Measurements from ENCODE around the gene C18orf32. TPM values are rescaled to one million over a fixed set of nuclear protein-coding genes. Genes with fewer than 3 reads are reported as not detected.

C18orf32 gene
- total and polyA plus RNA-seq, 10 donors = 33.3 to 66.7 (median 41.1) TPM

DNA sequence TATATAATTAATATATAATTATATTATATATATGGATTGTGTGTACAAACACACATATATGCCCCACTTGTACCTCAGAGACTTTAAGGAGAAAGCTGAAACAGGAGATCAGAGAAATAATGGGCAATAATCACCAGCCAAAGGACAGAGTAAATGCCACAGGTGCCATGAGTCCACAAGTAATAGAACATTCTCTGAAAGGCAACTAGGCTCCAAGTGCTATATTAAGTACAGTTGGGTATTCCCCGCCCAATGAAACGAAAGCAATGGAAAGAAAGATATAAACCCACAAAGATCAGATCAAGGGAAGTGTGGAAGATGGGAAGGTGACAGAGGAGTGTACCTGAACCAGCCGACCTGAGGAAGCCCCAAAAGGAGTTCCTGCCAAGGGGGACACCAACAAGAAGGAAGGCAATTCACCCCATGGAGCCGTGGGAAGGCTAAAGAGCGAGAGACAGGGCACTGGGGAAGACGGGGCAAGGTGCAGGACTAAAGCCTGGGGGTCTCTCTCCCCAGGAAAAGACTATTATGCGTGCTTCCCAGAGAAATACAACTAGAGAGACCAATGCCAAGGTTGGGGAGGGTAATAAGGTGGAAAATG is 45.6 kb downstream of the C18orf32 start:
- H3K27ac ChIP-seq = no peak overlapping the region
- 90 to 95% (median 94%) methylated on average over 7 of the region's 7 CpGs for WGBS, 5 donors
- peaks cover 0 to 13% (median 0%) of the 10 kb centered on the region in 6 donors for H3K4me1 ChIP-seq
- H3K4me3 ChIP-seq = no peak overlapping the region
- H3K27me3 ChIP-seq (replicated peaks in 1 of 7) = no peaks in the 10 kb centered on the region
- no peak for DNase-seq
- TF ChIP-seq, protein P1, sequence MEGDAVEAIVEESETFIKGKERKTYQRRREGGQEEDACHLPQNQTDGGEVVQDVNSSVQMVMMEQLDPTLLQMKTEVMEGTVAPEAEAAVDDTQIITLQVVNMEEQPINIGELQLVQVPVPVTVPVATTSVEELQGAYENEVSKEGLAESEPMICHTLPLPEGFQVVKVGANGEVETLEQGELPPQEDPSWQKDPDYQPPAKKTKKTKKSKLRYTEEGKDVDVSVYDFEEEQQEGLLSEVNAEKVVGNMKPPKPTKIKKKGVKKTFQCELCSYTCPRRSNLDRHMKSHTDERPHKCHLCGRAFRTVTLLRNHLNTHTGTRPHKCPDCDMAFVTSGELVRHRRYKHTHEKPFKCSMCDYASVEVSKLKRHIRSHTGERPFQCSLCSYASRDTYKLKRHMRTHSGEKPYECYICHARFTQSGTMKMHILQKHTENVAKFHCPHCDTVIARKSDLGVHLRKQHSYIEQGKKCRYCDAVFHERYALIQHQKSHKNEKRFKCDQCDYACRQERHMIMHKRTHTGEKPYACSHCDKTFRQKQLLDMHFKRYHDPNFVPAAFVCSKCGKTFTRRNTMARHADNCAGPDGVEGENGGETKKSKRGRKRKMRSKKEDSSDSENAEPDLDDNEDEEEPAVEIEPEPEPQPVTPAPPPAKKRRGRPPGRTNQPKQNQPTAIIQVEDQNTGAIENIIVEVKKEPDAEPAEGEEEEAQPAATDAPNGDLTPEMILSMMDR (IDR thresholded peaks at IDR 0.05 in 8 of 11, conservative IDR thresholded peaks at IDR 0.05 in 3 of 11) = no peak
- TF ChIP-seq POLR2AphosphoS5 (IDR thresholded peaks at IDR 0.05) = no peak
- no peak for TF ChIP-seq POLR2A (IDR thresholded peaks at IDR 0.05)
- peaks cover 0 to under 1% (median 0%) of the 10 kb centered on the region in 6 donors for H3K36me3 ChIP-seq
- intact Hi-C loops (cut with DNase I; ENCODE audit: low total_unique reads) = no loop called here
- peaks cover 0 to 14% (median 5%) of the 10 kb centered on the region in 8 donors for H3K9me3 ChIP-seq

DNA sequence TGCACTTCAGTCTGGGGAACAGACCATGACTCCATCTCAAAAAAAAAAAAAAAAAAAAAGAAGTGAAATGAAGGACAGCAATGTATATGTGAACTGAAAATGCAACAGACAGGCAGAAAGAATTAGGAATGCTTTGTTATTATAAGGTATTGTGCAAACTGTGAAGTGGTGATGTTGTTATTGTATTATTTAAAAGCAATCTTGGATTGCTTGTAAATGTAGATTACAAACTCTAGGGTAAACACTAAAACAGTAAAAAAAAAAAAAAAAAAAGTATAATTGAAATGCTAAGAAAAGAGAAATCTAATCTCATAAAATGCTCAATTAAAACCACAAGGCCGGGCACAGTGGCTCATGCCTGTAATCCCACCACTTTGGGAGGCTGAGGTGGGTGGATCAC is 51.9 kb downstream of the C18orf32 start:
- H3K27ac ChIP-seq = no peak overlapping the region
- intact Hi-C loops (cut with DNase I; ENCODE audit: low total_unique reads) = no loop called here
- H3K4me3 ChIP-seq = no peak overlapping the region
- WGBS, 5 donors = 87 to 100% (median 92%) methylated on average over 1 of the region's 1 CpG
- H3K4me1 ChIP-seq = peaks cover 0 to 25% (median 0%) of the 10 kb centered on the region in 6 donors
- TF ChIP-seq POLR2A (IDR thresholded peaks at IDR 0.05) = no peak
- TF ChIP-seq, protein P1 (IDR thresholded peaks at IDR 0.05 in 8 of 11, conservative IDR thresholded peaks at IDR 0.05 in 3 of 11) = no peak
- no peak for TF ChIP-seq POLR2AphosphoS5 (IDR thresholded peaks at IDR 0.05)
- no peaks in the 10 kb centered on the region for H3K9me3 ChIP-seq
- DNase-seq = no peak
- H3K36me3 ChIP-seq = peaks cover 0 to 7% (median 0%) of the 10 kb centered on the region in 6 donors
- no peaks in the 10 kb centered on the region for H3K27me3 ChIP-seq (replicated peaks in 1 of 7)

DNA sequence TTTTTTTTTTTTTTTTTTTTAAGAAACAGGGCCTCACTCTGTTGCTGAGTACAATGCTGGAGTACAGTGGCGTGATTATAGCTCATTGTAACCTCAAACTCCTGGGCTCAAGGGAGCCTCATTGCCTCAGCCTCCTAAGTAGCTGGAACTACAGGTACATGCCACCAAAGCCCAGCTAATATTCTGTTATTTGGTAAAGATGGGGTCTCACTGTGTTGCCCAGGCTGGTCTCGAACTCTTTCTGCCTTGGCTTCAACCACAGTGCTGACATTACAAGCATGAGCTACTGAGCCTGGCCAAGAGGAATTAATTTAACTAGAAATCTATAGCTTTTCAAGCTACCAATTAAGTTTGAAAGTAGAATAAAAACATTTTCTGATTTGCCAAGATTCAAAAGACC is 54.4 kb downstream of the C18orf32 start:
- intact Hi-C loops (cut with DNase I; ENCODE audit: low total_unique reads) = no loop called here
- H3K36me3 ChIP-seq = peaks cover 0 to 32% (median 14%) of the 10 kb centered on the region in 6 donors
- no peak for TF ChIP-seq POLR2A (IDR thresholded peaks at IDR 0.05)
- TF ChIP-seq, protein P1 (IDR thresholded peaks at IDR 0.05 in 8 of 11, conservative IDR thresholded peaks at IDR 0.05 in 3 of 11) = no peak
- no peaks in the 10 kb centered on the region for H3K27me3 ChIP-seq (replicated peaks in 1 of 7)
- H3K4me1 ChIP-seq = peaks cover 0 to 14% (median 0%) of the 10 kb centered on the region in 6 donors
- no peak for DNase-seq
- H3K27ac ChIP-seq = no peak overlapping the region
- no peaks in the 10 kb centered on the region for H3K9me3 ChIP-seq
- no peak overlapping the region for H3K4me3 ChIP-seq
- 98 to 100% (median 98%) methylated on average over 2 of the region's 2 CpGs for WGBS, 5 donors

DNA sequence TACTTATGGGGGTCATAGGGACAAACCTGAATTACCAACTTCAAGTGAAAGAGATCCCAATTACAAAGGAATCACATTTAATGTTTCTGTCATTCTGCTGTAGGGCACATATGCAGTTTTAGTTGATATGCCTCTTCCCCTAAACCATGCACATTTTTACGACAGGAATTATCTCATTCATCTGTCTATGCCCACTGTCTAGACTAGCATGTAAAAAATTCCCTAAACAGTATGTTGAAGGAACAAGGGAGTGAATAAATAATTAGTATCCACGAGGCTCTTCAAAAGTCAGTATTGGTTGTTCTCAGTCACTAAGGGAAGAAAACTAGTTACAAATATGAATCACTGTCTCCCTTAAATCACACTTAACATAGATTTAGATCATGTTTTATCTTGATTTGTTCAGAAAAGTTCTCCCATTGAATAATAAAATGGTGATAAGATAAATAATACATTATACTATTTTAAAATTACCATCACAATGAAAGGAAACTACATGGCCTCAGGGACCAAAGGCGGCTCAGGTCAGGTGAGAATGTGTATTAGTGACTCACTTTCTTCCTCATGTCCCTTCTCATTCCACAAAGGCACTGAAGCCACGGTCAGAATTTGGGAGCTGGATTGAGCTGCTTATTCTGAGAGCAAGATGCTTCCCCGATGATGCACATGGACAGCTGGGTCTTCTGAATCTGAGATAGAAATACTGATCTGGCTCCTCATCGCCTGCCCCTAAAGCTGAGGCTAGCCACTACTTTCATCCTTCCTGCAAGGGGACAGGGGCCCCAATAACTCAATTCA is 55.7 kb downstream of the C18orf32 start:
- Histone ChIP-seq H3K27ac (no peak overlapping the region), H3K36me3 (peaks cover 0 to 39% (median 14%) of the 10 kb centered on the region in 6 donors), H3K9me3 (no peaks in the 10 kb centered on the region), H3K4me1 (peaks cover 0 to 11% (median 0%) of the 10 kb centered on the region in 6 donors), H3K4me3 (no peak overlapping the region), H3K27me3 (replicated peaks in 1 of 7) (no peaks in the 10 kb centered on the region)
- DNase-seq = no peak
- 92 to 94% (median 94%) methylated on average over 6 of the region's 6 CpGs for WGBS, 5 donors
- intact Hi-C loops (cut with DNase I; ENCODE audit: low total_unique reads) = no loop called here
- TF ChIP-seq POLR2A (IDR thresholded peaks at IDR 0.05) (no peak), POLR2AphosphoS5 (IDR thresholded peaks at IDR 0.05) (no peak)
- TF ChIP-seq, protein P1 (IDR thresholded peaks at IDR 0.05 in 8 of 11, conservative IDR thresholded peaks at IDR 0.05 in 3 of 11) = no peak
